Neural progenitor cell (in vitro differentiated cells): Measurements from ENCODE around the gene HOMER2.

ENCODE experiments used
- CTCF ChIP-seq: fragments of 200-600 bp; sonication (generic); IDR thresholded peaks from 2 replicates; pipeline ENCODE4 v1.5.1; 2017; ENCODE audit warnings: antibody characterized with exemption, mild to moderate bottlenecking
- EZH2 ChIP-seq: fragments of 200-600 bp; sonication (generic); IDR thresholded peaks from 2 replicates; pipeline ENCODE4 v1.6.1; 2017; ENCODE audit warnings: antibody characterized with exemption, mild to moderate bottlenecking, moderate library complexity

- no peak for TF ChIP-seq CTCF
- TF ChIP-seq EZH2: no peak
These were observed 104.8 kb downstream of the HOMER2 start for GRCh38 chr15:82847703-82848102.
